Stimulated activated CD8-positive, alpha-beta memory T cell treated with anti-CD3 and anti-CD28 coated beads, Interleukin-4, amount 100 ng/mL, for 4 hours (primary cell): ENCODE measurements around the gene NRXN2.
A peak's percentile ranks its signal among the peaks of the same experiment; 100 is the strongest.

Source experiments
- DNase-seq, 2 donors: peaks; one replicate each; pipeline ENCODE4 v3.0.0-alpha.2; 2020; ENCODE audit warnings: low read depth in 2 of 2, low spot score in 1 of 2

The NRXN2 gene

GRCh38 chr11:64653388-64653973 is 69.5 kb downstream of the NRXN2 start:
- no peak for DNase-seq

- DNase-seq: peak; percentile 38 to 49
Measured at GRCh38 chr11:64652586-64653387, 70.2 kb downstream of the NRXN2 start.

GRCh38 chr11:64650923-64651523 is 72.0 kb downstream of the NRXN2 start:
- no peak for DNase-seq

GRCh38 chr11:64649291-64649697 is 73.7 kb downstream of the NRXN2 start:
- DNase-seq: no peak

GRCh38 chr11:64648551-64648950 is 74.4 kb downstream of the NRXN2 start:
- no peak for DNase-seq

- no peak for DNase-seq
Measured at GRCh38 chr11:64647019-64647779, 75.8 kb downstream of the NRXN2 start.

- DNase-seq: no peak
Measured at GRCh38 chr11:64644647-64645275, 78.2 kb downstream of the NRXN2 start.

GRCh38 chr11:64643920-64644646 is 78.9 kb downstream of the NRXN2 start:
- DNase-seq: no peak

- no peak for DNase-seq
Measured at GRCh38 chr11:64643256-64643881, 79.6 kb downstream of the NRXN2 start.

GRCh38 chr11:64642871-64643255 is 80.1 kb downstream of the NRXN2 start:
- no peak for DNase-seq

- DNase-seq: no peak
Measured at GRCh38 chr11:64642418-64642735, 80.6 kb downstream of the NRXN2 start.

- no peak for DNase-seq
Measured at GRCh38 chr11:64641596-64642417, 81.2 kb downstream of the NRXN2 start.

- no peak for DNase-seq
Measured at GRCh38 chr11:64639885-64640284, 83.1 kb downstream of the NRXN2 start.

- no peak for DNase-seq
Measured at GRCh38 chr11:64638829-64639228, 84.2 kb downstream of the NRXN2 start.

GRCh38 chr11:64638018-64638665 is 84.9 kb downstream of the NRXN2 start:
- no peak for DNase-seq

GRCh38 chr11:64637334-64638017 is 85.5 kb downstream of the NRXN2 start:
- DNase-seq: no peak

GRCh38 chr11:64633555-64634159 is 89.3 kb downstream of the NRXN2 start:
- DNase-seq: no peak

GRCh38 chr11:64632654-64633053 is 90.3 kb downstream of the NRXN2 start:
- DNase-seq: no peak
